PC-3 (cell line): ENCODE data around the gene SGPL1.

Source experiments
- CTCF ChIP-seq: fragments of 300-600 bp; sonication (generic); conservative IDR thresholded peaks from 2 replicates; pipeline ENCODE4 v1.5.1; 2017; ENCODE audit warnings: antibody characterized with exemption, low read depth, mild to moderate bottlenecking, low read length
- EZH2 ChIP-seq: fragments of 300-600 bp; sonication (generic); IDR thresholded peaks from one replicate; pipeline ENCODE4 v1.6.1; 2017; ENCODE audit warnings: antibody characterized with exemption, mild to moderate bottlenecking, low read length; ENCODE audit not compliant: unreplicated experiment

DNA sequence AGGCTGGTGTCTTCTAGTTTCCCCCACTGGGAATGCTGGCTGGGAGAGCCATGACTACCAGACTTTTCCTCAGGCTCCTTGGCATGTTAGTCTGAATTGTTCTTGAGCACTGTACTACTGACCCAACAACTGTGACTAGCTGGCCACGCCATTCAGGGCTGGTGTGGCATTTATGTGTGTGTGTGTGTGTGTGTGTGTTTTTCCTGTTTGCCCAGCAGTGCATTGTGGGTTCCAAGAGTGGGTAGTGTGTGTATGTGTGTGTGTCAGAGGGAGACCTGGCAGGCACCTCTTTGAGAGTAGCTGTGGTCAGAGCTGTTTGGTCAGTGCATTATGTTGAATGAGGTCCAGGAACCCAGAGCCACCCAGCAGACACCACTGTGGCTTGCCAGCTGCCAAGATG, 63.5 kb downstream of the SGPL1 start:
- TF ChIP-seq EZH2 (no peak), CTCF (no peak)
